K562 (cell line): ENCODE results near the gene IMMP2L. TPM values are rescaled to one million over a fixed set of nuclear protein-coding genes. Genes with fewer than 3 reads are reported as not detected.

Source experiments
- ATAC-seq: fragments of 200-7000 bp; cut with Tn5 transposase; 3 replicates; pipeline ENCODE4 v1.9.1; 2020; ENCODE audit warnings: moderate library complexity
- BruUV-seq: library from RNA; stranded (reverse); fragments of 400-500 nt; replicated peaks from 2 replicates; lab custom pipeline; 2021; lab: Mats Ljungman, UMichigan
- CTCF ChIA-PET: fragments of 300-600 bp; formaldehyde crosslinking; extraction: SDS; loops from one replicate; lab custom pipeline; 2021; ENCODE audit warnings: low intra/inter-chr PET ratio; lab: Yijun Ruan, JAX
- POLR2A ChIA-PET: fragments of 300-600, 350-650 bp; sonication (Branson Sonifier 250); formaldehyde crosslinking; extraction: SDS; loops from one replicate; lab custom pipeline; 2021; ENCODE audit warnings: antibody characterized with exemption, inconsistent platforms; lab: Yijun Ruan, JAX
- DNase-seq, 4 experiments: peaks; one replicate each; pipeline versions ENCODE4 v3.0.0 to v3.0.0-alpha.2; 2011 to 2018; ENCODE audit warnings: low spot score in 3 of 4, mixed read lengths in 3 of 4; ENCODE audit errors: extremely low read depth in 1 of 4
- FAIRE-seq: peaks from 2 replicates; lab custom pipeline; 2011; peaks lifted over from hg19 to GRCh38; lab: Jason Lieb, UNC
- H2AFZ ChIP-seq: 2 replicates; pipeline ENCODE4 v1.6.0; 2011; ENCODE audit warnings: low read depth, low read length, control low read depth, inconsistent platforms
- H3K27ac ChIP-seq: fragments of 200-600 bp; 3 replicates; pipeline ENCODE4 v1.8.0; 2011; ENCODE audit warnings: low read depth, mild to moderate bottlenecking, control low read depth, inconsistent platforms, low read length, moderate library complexity, mixed read lengths; ENCODE audit errors: extremely low read depth
- H3K27me3 ChIP-seq, 2 experiments: fragments of 300-600 bp in 1 of 2; 2 replicates in 1 of 2; 3 replicates in 1 of 2; pipeline versions ENCODE4 v1.6.0 to v1.8.0; 2011; ENCODE audit warnings: inconsistent platforms in 2 of 2, low read length in 2 of 2, mild to moderate bottlenecking in 1 of 2, mixed read lengths in 1 of 2, moderate library complexity in 1 of 2; ENCODE audit not compliant: control insufficient read depth in 2 of 2, insufficient read depth in 2 of 2
- H3K36me3 ChIP-seq: fragments of 300-600 bp; 3 replicates; pipeline ENCODE4 v1.8.0; 2011; ENCODE audit warnings: mild to moderate bottlenecking, low read length, inconsistent platforms; ENCODE audit not compliant: control insufficient read depth, insufficient read depth
- H3K4me1 ChIP-seq, 2 experiments: fragments of 200-600 bp in 1 of 2; replicated peaks in 1 of 2; 2 replicates in 1 of 2; 3 replicates in 1 of 2; pipeline versions ENCODE4 v1.5.1 to v1.8.0; 2011; ENCODE audit warnings: inconsistent platforms in 2 of 2, low read length in 2 of 2, mild to moderate bottlenecking in 1 of 2, mixed read lengths in 1 of 2, moderate library complexity in 1 of 2; ENCODE audit not compliant: control insufficient read depth in 2 of 2, insufficient read depth in 2 of 2
- H3K4me2 ChIP-seq: 2 replicates; pipeline ENCODE4 v1.6.1; 2011; ENCODE audit warnings: low read length, control low read depth, inconsistent platforms, mixed read lengths; ENCODE audit not compliant: insufficient read depth
- H3K4me3 ChIP-seq: fragments of 200-600 bp; sonication (generic), shearing (Covaris generic); 2 replicates; pipeline ENCODE4 v1.5.1; 2016; ENCODE audit warnings: control low read depth, inconsistent platforms
- H3K79me2 ChIP-seq: fragments of 200-600 bp; 3 replicates; pipeline ENCODE4 v1.8.0; 2011; ENCODE audit warnings: low read length, inconsistent platforms; ENCODE audit not compliant: control insufficient read depth, insufficient read depth
- H3K9ac ChIP-seq, 2 experiments: 2 replicates each; pipeline versions ENCODE4 v1.6.0 to v1.6.1; 2011; ENCODE audit warnings: low read depth in 2 of 2, low read length in 2 of 2, control low read depth in 1 of 2, inconsistent platforms in 1 of 2, mild to moderate bottlenecking in 1 of 2, mixed read lengths in 1 of 2; ENCODE audit not compliant: insufficient read depth in 1 of 2
- H3K9me1 ChIP-seq: one replicate; pipeline ENCODE4 v1.6.0; 2011; ENCODE audit warnings: inconsistent platforms, mild to moderate bottlenecking, low read length, moderate library complexity; ENCODE audit not compliant: control insufficient read depth, insufficient read depth
- H3K9me3 ChIP-seq: replicated peaks from 2 replicates; pipeline ENCODE4 v1.5.1; 2011; ENCODE audit warnings: low read depth, low read length, inconsistent platforms; ENCODE audit not compliant: control insufficient read depth, insufficient read depth
- H4K20me1 ChIP-seq: replicated peaks from 2 replicates; pipeline ENCODE4 v1.6.1; 2011; ENCODE audit warnings: low read length, inconsistent platforms, mixed read lengths; ENCODE audit not compliant: control insufficient read depth, insufficient read depth
- CBX8 ChIP-seq: fragments of 200-600 bp; sonication (generic); IDR thresholded peaks from 2 replicates; pipeline ENCODE4 v1.6.1; 2012; ENCODE audit warnings: borderline replicate concordance, mixed run types, low read depth, mild to moderate bottlenecking, moderate library complexity, mixed read lengths, low read length, control low read depth, inconsistent platforms; ENCODE audit not compliant: poor library complexity, severe bottlenecking; ENCODE audit errors: extremely low read depth
- FOXM1 ChIP-seq, 2 experiments: fragments of 450-650 bp in 1 of 2; sonication (generic) in 1 of 2; formaldehyde crosslinking in 1 of 2; IDR thresholded peaks; 2 replicates each; pipeline versions ENCODE4 v1.6.1 to v1.9.0; 2017 to 2022; ENCODE audit warnings: low read depth in 2 of 2, mild to moderate bottlenecking in 2 of 2, missing genetic modification reagents in 1 of 2, moderate library complexity in 1 of 2
- ILK ChIP-seq: fragments of 450-650 bp; IDR thresholded peaks from 2 replicates; pipeline ENCODE4 v1.6.1; 2016; ENCODE audit warnings: missing genetic modification characterization, low read depth, mild to moderate bottlenecking, missing compliant biosample characterization, moderate library complexity, borderline replicate concordance
- POLR2G ChIP-seq: fragments of 200-400 bp; formaldehyde crosslinking; IDR thresholded peaks from 2 replicates; pipeline ENCODE4 v1.6.1; 2017; ENCODE audit warnings: low read depth, mild to moderate bottlenecking, antibody characterized with exemption, low read length, moderate library complexity
- RBM25 ChIP-seq: fragments of 200-400 bp; formaldehyde crosslinking; IDR thresholded peaks from 2 replicates; pipeline ENCODE4 v1.6.1; 2018; ENCODE audit warnings: low read length, low read depth, moderate library complexity; ENCODE audit not compliant: severe bottlenecking
- STAG1 ChIP-seq: sonication (generic); formaldehyde crosslinking; IDR thresholded peaks from 2 replicates; pipeline ENCODE4 v1.5.0; 2020; ENCODE audit warnings: missing genetic modification reagents, borderline replicate concordance
- WGBS: fragments of 100-300 bp; shearing (Covaris generic); methylation state at CpG from one replicate; pipeline ENCODE4 v1.1.6; 2016; ENCODE audit warnings: low coverage, mixed read lengths; ENCODE audit not compliant: insufficient coverage; ENCODE audit errors: missing lambda C conversion rate; 5-methylcytosine and 5-hydroxymethylcytosine counted together
- in situ Hi-C: fragments of 300-500 bp; cut with MboI; formaldehyde crosslinking; loops from 4 replicates; pipeline ENCODE4 v1.15.0; 2018; ENCODE audit warnings: inconsistent platforms, mixed read lengths
- intact Hi-C: fragments of 100-400 bp; cut with micrococcal nuclease; formaldehyde crosslinking; loops from 2 replicates; pipeline ENCODE4 v1.14.2; 2022
- polyA plus RNA-seq, 8 experiments: library from polyadenylated mRNA; depleted of rRNA in 4 of 8; stranded (reverse) in 5 of 8; unstranded in 3 of 8; fragments of >200 nt; fragmentation: Nextera tagmentation in 2 of 8; fragmentation: Illumina TruSeq in 1 of 8; extraction: Ambion mirVana in 2 of 8; extraction: Trizol in 1 of 8; gene quantifications; 2 replicates each; pipeline versions ENCODE4 v1.2.1 to v1.2.3, GENCODE V29; 2011 to 2014; ENCODE audit warnings: inconsistent platforms in 1 of 8, missing spikeins in 1 of 8
- total RNA-seq, 7 experiments: library from RNA; depleted of rRNA in 6 of 7; stranded (reverse); fragments of >200 nt in 6 of 7; fragmentation: Illumina TruSeq in 2 of 7; extraction: Trizol in 2 of 7; gene quantifications; 2 replicates each; pipeline versions ENCODE4 v1.2.1 to v1.2.3, GENCODE V29; 2011 to 2021; ENCODE audit warnings: low replicate concordance in 1 of 7
- TF ChIP-seq, protein P1 (sequence below), 2 experiments: fragments of 450-650 bp in 1 of 2; sonication (generic) in 1 of 2; formaldehyde crosslinking in 1 of 2; IDR thresholded peaks in 1 of 2; conservative IDR thresholded peaks in 1 of 2; 2 replicates each; pipeline versions ENCODE4 v1.6.1 to v1.8.1; 2016 to 2023; ENCODE audit warnings: mild to moderate bottlenecking in 2 of 2, moderate library complexity in 2 of 2, inconsistent platforms in 1 of 2, missing genetic modification reagents in 1 of 2

IMMP2L gene
- total and polyA plus RNA-seq, 9 of the 15 experiments (the other 6 are each of a cell fraction or from before 2014, with no cell fraction given) = 29.7 to 116 (median 53.0) TPM

DNA sequence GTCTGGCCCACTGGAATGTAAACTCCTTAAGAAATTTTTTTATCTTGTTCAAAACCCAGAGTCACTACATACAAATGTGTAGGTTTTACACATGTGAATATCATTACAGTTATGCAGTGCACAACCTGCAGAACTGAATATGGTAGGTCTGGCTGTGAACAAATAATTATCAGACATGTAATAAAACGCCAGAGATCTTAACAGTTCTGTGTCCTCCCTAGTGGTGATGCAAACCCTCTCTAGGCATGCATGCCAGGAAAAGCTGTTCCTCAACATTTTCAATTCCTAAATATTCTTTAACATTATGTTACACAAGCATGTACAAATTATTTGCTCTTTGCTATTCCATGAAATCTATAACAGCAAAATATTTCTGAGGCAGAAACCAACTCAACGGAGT, 124.6 kb downstream of the IMMP2L start:
- intact Hi-C loops = loop anchor here (1.0 kb wide), 2 partner anchors 38 to 108 kb away; no protein-coding TSS in a partner anchor
- peak; percentile 29 for FAIRE-seq
- no peak overlapping the region for H3K4me3 ChIP-seq

More for the DNA sequence above, 124.6 kb downstream of the IMMP2L start:
- peak overlapping the region in 1 of 2 experiments; percentile 13; a peak in 1 of 4 replicates for H3K9ac ChIP-seq
- in situ Hi-C loops = no loop called here
- H2AFZ ChIP-seq = peak overlapping the region; percentile 27; the same call in 1 of the 2 replicates
- peaks cover 29% of the 10 kb centered on the region for H3K36me3 ChIP-seq
- no peaks in the 10 kb centered on the region for H3K27me3 ChIP-seq
- peak in 2 of 4 experiments; percentile 17 to 29 for DNase-seq
- no peaks in the 10 kb centered on the region for H4K20me1 ChIP-seq
- 1% methylated on average over 2 of the region's 2 CpGs for WGBS
- no peaks in the 10 kb centered on the region for H3K9me1 ChIP-seq
- H3K4me2 ChIP-seq = no peak overlapping the region
- no TSS peak for BruUV-seq
- TF ChIP-seq, protein P1, sequence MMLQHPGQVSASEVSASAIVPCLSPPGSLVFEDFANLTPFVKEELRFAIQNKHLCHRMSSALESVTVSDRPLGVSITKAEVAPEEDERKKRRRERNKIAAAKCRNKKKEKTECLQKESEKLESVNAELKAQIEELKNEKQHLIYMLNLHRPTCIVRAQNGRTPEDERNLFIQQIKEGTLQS (IDR thresholded peaks at IDR 0.05) = 0 out of 2 replicates have a peak, but pooled peaks have one; percentile 8
- TF ChIP-seq, protein P1 (CRISPR knock-in tag; conservative IDR thresholded peaks at IDR 0.05) = no peak
- no peak for TF ChIP-seq CBX8
- no peak for TF ChIP-seq ILK (tag)
- no peak for TF ChIP-seq STAG1 (CRISPR knock-in tag)
- TF ChIP-seq POLR2G = no peak
- TF ChIP-seq FOXM1 (IDR thresholded peaks at IDR 0.05; ENCODE audit: low read depth) = 0 out of 2 replicates have a peak, but pooled peaks have one; percentile 9
- no peak for TF ChIP-seq FOXM1 (CRISPR knock-in tag; IDR thresholded peaks at IDR 0.05; ENCODE audit: low read depth)
- peak; percentile 34 for TF ChIP-seq RBM25
- TF ChIP-seq, all 486 proteins: peak for 3
- ChIA-PET CTCF (no interaction called here), POLR2A (interaction anchor here (0.8 kb wide), 1 partner anchor 39 kb away, joined by 3 read pairs; no protein-coding TSS in a partner anchor)
- Histone ChIP-seq H3K27ac (peak overlapping the region; percentile 77), H3K9me3 (peaks cover 57% of the 10 kb centered on the region), H3K4me1 (peaks cover 0 to 27% of the 10 kb centered on the region in 2 experiments; a peak in 2 of 5 replicates), H3K79me2 (peaks cover 15% of the 10 kb centered on the region; the same call in 2 of the 3 replicates)
- peak; percentile 3; the same call in 1 of the 3 replicates for ATAC-seq
